Measurements from ENCODE around the gene PRAC2.
A peak's percentile ranks its signal among the peaks of the same experiment; 100 is the strongest.

The PRAC2 gene

DNA sequence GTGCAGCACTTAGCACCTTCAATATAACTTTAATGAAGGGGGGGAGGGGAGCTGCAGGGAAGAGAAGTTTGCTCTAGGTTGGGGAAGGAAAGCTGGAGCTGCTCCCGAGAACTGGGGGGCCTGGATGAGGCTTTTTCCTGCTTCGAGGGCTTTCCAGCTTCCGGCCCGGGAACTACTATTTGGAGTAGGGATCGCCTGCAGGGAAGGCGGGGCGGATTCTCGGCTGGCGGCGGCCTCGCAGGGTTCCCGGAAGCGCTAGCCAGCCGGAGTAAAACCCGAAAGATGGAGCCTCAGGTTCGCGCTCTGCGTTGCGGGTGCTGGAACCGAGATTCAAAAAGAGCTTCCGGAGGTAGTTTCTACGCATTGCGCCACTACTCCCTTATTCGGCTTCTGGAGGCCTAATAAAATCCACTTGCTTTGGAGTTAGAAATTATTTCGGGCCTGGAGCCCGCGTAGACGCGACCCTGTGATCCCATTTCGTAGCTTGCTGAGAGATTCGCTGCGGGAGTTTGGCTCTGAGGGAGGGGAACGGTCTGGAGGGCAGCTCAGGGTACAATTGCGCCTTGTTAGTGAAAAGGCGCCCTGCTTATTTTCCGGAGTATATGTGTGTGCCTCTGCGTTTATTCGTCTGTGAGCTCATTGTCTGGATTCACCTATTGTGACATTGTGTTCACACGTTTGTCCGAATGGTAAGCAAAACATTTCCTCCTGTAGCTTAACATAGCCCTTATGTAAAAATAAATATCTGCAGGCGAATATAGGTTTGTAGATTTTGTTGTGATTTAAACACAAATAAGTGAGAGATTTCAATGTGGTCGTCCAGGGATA, 652 bp downstream of the PRAC2 start:
- TF ChIP-seq CTCF (conservative IDR thresholded peaks at IDR 0.05), result no peak
- peak overlapping the region; percentile 100 for H3K27ac ChIP-seq

DNA sequence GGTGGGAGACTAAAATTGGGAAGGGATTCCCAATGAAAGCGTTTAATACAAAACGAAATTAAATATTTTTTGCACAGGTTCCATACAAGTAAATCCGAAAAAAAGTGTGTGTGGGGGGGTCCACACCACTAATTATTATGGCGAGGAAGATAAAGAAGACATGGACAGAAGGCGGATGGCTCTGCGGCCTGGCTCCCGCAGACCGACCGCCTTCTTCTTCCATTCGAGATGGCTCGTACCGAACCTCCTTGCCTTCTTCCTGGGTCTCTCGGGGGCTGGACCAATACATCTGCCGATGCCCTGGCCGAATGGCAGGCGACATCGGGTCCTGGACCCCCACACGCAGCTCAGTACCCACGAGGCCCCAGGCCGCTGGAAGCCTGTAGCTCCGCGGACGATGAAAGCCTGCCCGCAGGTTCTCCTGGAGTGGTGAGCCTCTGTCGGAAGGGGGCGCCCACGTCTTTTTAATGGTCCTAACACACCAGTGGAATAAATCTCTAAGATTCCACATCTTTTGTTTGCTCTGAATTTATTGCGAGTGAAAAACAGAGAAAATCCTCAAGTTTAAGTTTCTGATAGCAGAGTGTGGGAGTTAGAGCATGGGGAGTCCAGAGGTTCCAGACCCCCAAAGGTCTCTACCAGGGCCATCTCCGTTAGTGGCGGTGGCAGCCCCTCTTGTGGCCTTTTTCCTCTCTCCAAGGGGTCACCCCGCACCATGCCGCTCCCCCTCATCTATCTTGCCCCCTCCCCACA, 1.4 kb downstream of the PRAC2 start:
- TF ChIP-seq CTCF (conservative IDR thresholded peaks at IDR 0.05), result peak; percentile 85
- H3K27ac ChIP-seq, result peak overlapping the region; percentile 100

DNA sequence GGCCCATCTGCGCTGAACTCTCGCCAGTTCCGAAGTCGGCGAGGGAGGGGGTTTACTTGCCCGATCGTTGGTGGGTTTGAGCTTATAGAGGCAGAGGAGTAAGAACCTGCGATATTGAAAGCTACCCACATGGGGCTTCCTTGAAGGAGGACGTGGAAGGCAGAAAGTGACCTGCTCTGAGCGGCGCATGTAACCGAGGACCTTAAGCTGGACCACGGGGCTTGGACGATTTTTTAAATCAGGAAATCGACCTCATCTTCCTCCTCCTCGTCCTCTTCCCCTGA, 2.0 kb downstream of the PRAC2 start:
- no peak for TF ChIP-seq CTCF (conservative IDR thresholded peaks at IDR 0.05)
- peak overlapping the region; percentile 100 for H3K27ac ChIP-seq

DNA sequence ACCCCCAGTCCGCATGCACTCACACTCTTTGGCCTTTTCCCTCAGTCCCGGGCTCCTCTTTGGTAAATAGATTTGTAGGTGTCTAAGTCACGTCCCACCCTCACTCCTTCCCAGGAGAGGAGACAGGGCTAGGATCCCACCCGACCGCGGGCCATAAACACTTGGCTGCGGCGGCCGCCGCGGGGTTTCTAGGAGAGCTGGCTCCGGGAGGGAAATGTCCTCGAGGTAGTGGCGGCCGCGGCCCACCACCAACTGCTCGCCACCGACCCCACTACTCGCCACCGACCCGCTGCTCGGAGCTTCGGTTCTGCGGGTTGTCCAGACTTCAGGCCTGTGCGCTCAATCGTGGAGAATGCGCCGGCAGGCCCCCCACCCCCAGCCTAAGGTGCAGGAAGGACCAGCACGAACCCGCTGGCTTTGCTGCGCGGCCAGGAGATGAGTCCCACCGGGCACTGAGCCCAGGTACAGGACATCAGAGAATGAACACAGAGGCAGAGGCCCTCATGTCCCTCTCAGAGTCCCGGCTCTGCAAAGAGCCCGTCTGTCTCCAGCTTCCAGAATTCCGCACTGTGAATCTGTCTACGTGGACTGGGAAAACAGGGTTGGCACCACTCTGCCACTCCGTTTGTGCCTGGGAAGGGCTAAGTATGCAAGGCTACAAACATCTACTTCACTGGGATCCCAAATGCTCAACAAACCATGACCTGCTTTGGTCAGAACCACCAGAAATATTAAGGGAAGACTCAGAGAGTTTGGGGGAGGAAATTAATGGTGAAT, 2.5 kb downstream of the PRAC2 start:
- H3K27ac ChIP-seq, result peak overlapping the region; percentile 100
- TF ChIP-seq CTCF (conservative IDR thresholded peaks at IDR 0.05), result no peak

DNA sequence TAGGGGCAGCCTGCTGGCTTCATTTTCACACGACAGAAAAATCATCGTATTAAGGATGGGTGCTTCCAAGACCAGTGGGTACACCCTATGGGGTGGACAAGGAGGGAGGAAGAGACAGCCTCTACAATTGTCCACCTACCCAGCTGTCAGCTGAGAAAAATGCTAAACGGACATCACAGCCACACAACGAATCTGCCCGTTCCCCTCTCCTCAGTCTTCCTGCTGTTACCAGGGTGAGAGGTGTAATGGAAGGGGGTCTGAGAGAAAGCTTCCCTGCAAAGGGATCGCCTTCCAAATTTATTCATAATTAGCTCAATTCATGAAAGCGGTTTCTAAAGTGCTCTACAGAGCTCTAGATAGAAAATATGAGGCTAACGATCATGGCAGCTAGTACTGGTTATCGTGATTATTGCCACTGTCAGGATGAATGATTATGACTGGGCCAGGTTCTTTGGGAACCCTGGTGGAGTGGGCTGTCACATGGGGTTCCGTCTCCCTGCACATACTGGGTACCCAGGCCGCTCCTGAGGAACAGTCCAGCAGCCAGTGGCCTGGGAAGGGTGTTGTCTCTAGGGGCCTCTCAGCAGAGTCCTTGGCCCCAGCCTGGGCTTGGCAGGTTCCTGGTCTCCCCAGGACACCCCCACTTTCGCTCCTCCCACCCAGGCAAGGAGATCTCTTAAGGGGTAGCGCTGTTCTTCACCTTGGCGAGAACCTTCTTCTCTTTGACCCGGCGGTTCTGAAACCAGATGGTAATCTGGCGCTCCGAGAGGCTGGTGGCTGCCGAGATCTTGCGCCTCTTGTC, 3.3 kb downstream of the PRAC2 start:
- TF ChIP-seq CTCF (conservative IDR thresholded peaks at IDR 0.05), result no peak
- H3K27ac ChIP-seq, result peak overlapping the region; percentile 100

- TF ChIP-seq CTCF (conservative IDR thresholded peaks at IDR 0.05), result no peak
Measured at GRCh38 chr17:48726916-48727286, 3.9 kb downstream of the PRAC2 start.

More at GRCh38 chr17:48726916-48727286, 3.9 kb downstream of the PRAC2 start:
- peak overlapping the region; percentile 100 for H3K27ac ChIP-seq

Measured in VCaP (cell line).